H54 (cell line): Measurements from ENCODE around the gene SPSB2.

Experiments used
- DNase-seq: peaks from one replicate; pipeline ENCODE4 v3.0.0; 2011; ENCODE audit warnings: low spot score, mixed read lengths; ENCODE audit not compliant: insufficient read length
- FAIRE-seq: peaks from 3 replicates; lab custom pipeline; 2011; peaks lifted over from hg19 to GRCh38; lab: Jason Lieb, UNC
- POLR2A ChIP-seq: IDR thresholded peaks from 2 replicates; pipeline ENCODE4 v1.6.1; 2011; ENCODE audit warnings: low read depth, mild to moderate bottlenecking, low read length

Gene SPSB2

DNA sequence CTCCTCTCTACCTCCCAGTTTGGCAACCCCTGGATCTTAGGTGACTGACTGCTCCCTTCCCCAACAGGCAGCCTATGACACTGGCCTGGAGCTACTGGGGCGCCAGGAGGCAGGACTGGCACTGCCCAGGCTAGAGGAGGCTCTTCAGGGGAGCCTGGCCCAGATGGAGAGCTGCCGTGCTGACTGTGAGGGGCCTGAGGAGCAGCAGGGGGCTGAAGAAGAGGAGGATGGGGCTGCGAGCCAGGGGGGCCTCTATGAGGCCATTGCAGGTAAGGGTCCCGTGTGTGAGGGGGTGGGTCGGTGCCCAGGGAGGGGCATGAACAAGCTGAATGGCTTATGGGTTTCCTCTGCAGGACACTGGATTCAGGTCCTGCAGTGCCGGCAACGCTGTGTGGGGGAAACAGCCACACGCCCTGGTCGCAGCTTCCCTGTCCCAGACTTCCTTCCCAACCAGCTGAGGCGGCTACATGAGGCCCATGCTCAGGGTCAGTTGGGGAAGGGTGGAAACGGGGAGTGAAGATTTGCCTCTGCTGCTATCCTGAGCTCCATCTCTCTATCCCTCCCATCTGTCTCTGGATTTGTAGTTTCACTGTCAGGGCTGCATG lies 42.7 kb downstream of the SPSB2 start:
- FAIRE-seq (no peak), DNase-seq (no peak)
- no peak for TF ChIP-seq POLR2A

GRCh38 chr12:6829536-6830220 lies 43.4 kb downstream of the SPSB2 start:
- DNase-seq (no peak), FAIRE-seq (no peak)
- TF ChIP-seq POLR2A = 0 out of 2 replicates have a peak, but pooled peaks have one; percentile 1

DNA sequence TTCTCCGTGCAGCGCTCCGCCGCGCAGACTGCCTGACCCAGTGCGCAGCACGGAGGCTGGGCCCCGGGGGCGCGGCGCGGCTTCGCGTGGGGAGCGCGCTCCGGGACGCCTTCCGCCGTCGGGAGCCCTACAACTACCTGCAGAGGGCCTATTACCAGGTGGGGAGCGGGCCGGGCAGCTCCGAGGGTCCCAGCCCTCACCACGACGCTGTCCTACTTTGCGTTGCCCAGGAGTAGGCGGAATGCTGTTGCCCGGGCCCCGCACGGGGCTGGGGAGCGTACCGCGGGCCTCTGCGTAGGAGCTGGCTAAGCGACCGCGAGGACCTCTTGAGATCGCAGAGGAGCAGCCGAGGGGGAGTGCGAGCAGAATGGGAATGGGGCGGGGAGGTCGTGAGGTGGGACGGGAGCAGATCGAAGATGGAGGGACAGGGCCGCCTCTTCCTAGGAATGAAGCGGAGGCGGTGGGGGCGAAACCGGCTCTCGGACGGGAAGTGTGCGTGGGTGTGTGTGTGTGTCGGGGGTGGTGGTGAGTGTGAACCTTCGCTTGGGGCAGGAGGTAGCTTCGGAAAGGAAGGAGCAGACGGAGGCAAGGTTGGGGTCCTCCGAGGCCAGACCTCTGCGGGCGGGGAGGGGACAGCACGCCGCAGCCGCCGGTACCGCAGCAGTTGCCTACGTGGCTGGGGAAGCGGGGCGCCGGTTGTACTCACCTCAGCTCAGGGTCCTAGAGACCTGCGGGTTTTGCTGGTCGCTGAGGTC lies 44.1 kb downstream of the SPSB2 start:
- DNase-seq (peak; percentile 45), FAIRE-seq (no peak)
- peak; percentile 7; the same call in 1 of the 2 replicates for TF ChIP-seq POLR2A

GRCh38 chr12:6827982-6828780 lies 44.9 kb downstream of the SPSB2 start, which contains the start of gene P3H3:
TSS of gene P3H3 (plus strand) at chr12:6828407. CDS start at chr12:6828441, 34 bp downstream.
- TF ChIP-seq POLR2A = peak; percentile 33; the same call in 1 of the 2 replicates
- DNase-seq (peak; percentile 77), FAIRE-seq (no peak)

- FAIRE-seq (peak; percentile 71), DNase-seq (peak; percentile 93)
- TF ChIP-seq POLR2A = no peak; the same call in 1 of the 2 replicates
Observed at GRCh38 chr12:6827437-6827911, 45.6 kb downstream of the SPSB2 start.

- TF ChIP-seq POLR2A = no peak
- FAIRE-seq (no peak), DNase-seq (no peak)
Observed at GRCh38 chr12:6826734-6827436, 46.2 kb downstream of the SPSB2 start.

DNA sequence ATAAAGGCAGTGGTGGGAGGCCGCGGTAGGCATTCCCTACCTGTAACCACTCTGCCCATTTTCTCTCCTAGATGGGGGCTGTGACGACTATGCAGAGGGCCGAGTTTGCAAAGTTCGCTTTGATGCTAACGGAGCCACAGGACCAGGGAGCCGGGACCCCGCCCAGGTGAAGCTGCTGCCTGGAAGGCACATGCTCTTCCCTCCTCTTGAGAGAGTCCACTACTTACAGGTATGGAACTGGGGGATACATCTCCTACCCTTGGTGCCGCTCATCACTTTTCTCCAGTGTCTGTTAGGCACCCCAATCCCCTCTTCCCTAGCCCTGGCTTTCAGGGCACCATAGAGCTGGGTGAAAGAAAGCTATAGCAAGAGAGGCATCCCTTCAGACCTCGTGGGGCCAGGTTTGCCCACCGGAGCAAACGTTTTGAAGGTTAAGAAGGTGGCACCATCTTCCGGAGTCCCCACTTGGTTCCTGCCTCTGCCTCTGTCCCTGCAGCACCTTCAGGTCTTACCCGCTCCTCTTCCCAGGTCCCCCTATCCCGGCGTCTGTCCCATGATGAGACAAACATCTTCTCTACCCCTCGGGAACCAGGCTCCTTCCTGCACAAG lies 46.9 kb downstream of the SPSB2 start:
- no peak for TF ChIP-seq POLR2A
- no peak for DNase-seq
- no peak for FAIRE-seq

- DNase-seq = peak; percentile 89
- no peak for FAIRE-seq
- no peak for TF ChIP-seq POLR2A
Observed at GRCh38 chr12:6825398-6826124, 47.5 kb downstream of the SPSB2 start.

- TF ChIP-seq POLR2A = no peak
- no peak for DNase-seq
- no peak for FAIRE-seq
Observed at GRCh38 chr12:6824901-6825381, 48.2 kb downstream of the SPSB2 start.

DNA sequence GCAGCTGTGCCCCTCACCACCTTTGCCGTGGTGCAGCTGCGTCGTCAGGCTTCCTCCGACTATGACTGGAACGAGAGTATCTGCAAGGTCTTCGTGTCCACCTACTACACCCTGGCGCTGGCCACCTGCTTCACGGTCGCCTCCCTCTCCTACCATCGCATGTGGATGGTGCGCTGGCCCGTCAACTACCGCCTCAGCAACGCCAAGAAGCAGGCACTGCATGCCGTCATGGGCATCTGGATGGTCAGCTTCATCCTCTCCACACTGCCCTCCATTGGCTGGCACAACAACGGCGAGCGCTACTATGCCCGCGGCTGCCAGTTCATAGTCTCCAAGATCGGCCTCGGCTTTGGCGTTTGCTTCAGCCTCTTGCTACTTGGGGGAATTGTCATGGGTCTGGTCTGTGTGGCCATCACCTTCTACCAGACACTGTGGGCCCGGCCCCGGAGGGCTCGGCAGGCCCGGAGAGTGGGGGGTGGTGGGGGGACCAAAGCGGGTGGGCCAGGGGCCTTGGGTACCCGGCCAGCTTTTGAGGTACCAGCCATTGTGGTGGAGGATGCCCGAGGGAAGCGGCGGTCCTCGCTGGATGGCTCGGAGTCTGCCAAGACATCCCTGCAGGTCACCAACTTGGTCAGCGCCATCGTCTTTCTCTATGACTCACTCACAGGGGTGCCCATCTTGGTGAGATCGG lies 48.9 kb downstream of the SPSB2 start:
- FAIRE-seq (no peak), DNase-seq (no peak)
- no peak for TF ChIP-seq POLR2A
